SK-N-MC (cell line): ENCODE measurements around the gene UBTD1.
"Not testable (repeated sequence)": the region's sequence is repeated elsewhere in the genome, so short reads cannot be mapped to it uniquely, and the experiment has no call there.

Experiments used
- DNase-seq: peaks from one replicate; pipeline ENCODE4 v3.0.0-alpha.2; 2011; ENCODE audit warnings: low read depth, low spot score
- H3K27ac ChIP-seq: fragments of 200-600 bp; sonication (generic); 2 replicates; pipeline ENCODE4 v1.5.1; 2016; ENCODE audit warnings: mixed run types
- H3K36me3 ChIP-seq: fragments of 200-600 bp; sonication (generic); 2 replicates; pipeline ENCODE4 v1.6.1; 2017; ENCODE audit warnings: antibody characterized with exemption, low read length, mixed read lengths; ENCODE audit not compliant: insufficient read depth
- H3K4me3 ChIP-seq: fragments of 200-600 bp; sonication (generic); 2 replicates; pipeline ENCODE4 v1.5.1; 2016
- H3K9ac ChIP-seq: fragments of 200-600 bp; sonication (generic); 2 replicates; pipeline ENCODE4 v1.8.0; 2017; ENCODE audit warnings: mixed run types, mixed read lengths; ENCODE audit not compliant: insufficient read length
- H3K9me3 ChIP-seq: fragments of 200-600 bp; sonication (generic); 2 replicates; pipeline ENCODE4 v1.6.1; 2017; ENCODE audit warnings: low read depth, mild to moderate bottlenecking, antibody characterized with exemption, low read length, moderate library complexity, mixed read lengths
- EZH2 ChIP-seq: fragments of 200-600 bp; sonication (generic); IDR thresholded peaks from one replicate; pipeline ENCODE4 v1.6.1; 2017; ENCODE audit warnings: antibody characterized with exemption
- FOXP2 ChIP-seq: optimal IDR thresholded peaks from 2 replicates; pipeline ENCODE3; 2011; ENCODE audit warnings: mild to moderate bottlenecking, moderate library complexity; ENCODE audit not compliant: insufficient read depth; ENCODE audit errors: extremely low read length, control extremely low read depth
- POLR2AphosphoS5 ChIP-seq: IDR thresholded peaks from 2 replicates; pipeline ENCODE4 v1.6.1; 2012; ENCODE audit warnings: mild to moderate bottlenecking, low read depth, low read length, borderline replicate concordance

UBTD1 gene

GRCh38 chr10:97574374-97575126 is 75.8 kb downstream of the UBTD1 start:
- Histone ChIP-seq H3K36me3 (no peaks in the 10 kb centered on the region), H3K4me3 (no peak overlapping the region), H3K9ac (no peak overlapping the region), H3K27ac (no peak overlapping the region), H3K9me3 (no peaks in the 10 kb centered on the region)
- no peak for TF ChIP-seq POLR2AphosphoS5
- TF ChIP-seq EZH2, result no peak
- no peak for TF ChIP-seq FOXP2
- DNase-seq, result no peak

GRCh38 chr10:97575127-97575668 is 76.5 kb downstream of the UBTD1 start:
- TF ChIP-seq FOXP2 (no peak), EZH2 (no peak), POLR2AphosphoS5 (no peak)
- Histone ChIP-seq H3K4me3 (no peak overlapping the region), H3K36me3 (no peaks in the 10 kb centered on the region), H3K9ac (no peak overlapping the region), H3K27ac (no peak overlapping the region), H3K9me3 (no peaks in the 10 kb centered on the region)
- no peak for DNase-seq

- H3K9me3 ChIP-seq, H3K36me3 ChIP-seq, DNase-seq, H3K27ac ChIP-seq, H3K9ac ChIP-seq, H3K4me3 ChIP-seq: not testable (repeated sequence)
These were observed 77.8 kb downstream of the UBTD1 start for GRCh38 chr10:97576487-97576886.

GRCh38 chr10:97577701-97578100 is 79.0 kb downstream of the UBTD1 start:
- H3K27ac ChIP-seq, result no peak overlapping the region

GRCh38 chr10:97578171-97578844 is 79.6 kb downstream of the UBTD1 start:
- no peak overlapping the region for H3K9ac ChIP-seq
- no peak overlapping the region for H3K4me3 ChIP-seq
- H3K27ac ChIP-seq, result no peak overlapping the region
- H3K9me3 ChIP-seq, result no peaks in the 10 kb centered on the region
- no peak for DNase-seq
- no peak for TF ChIP-seq FOXP2
- TF ChIP-seq POLR2AphosphoS5, result no peak
- TF ChIP-seq EZH2, result no peak
- H3K36me3 ChIP-seq, result no peaks in the 10 kb centered on the region

More at GRCh38 chr10:97577701-97578100, 79.0 kb downstream of the UBTD1 start:
- no peak overlapping the region for H3K4me3 ChIP-seq
- H3K36me3 ChIP-seq, result no peaks in the 10 kb centered on the region
- TF ChIP-seq EZH2 (no peak), POLR2AphosphoS5 (no peak), FOXP2 (no peak)
- no peak overlapping the region for H3K9ac ChIP-seq
- no peaks in the 10 kb centered on the region for H3K9me3 ChIP-seq
- DNase-seq, result no peak

GRCh38 chr10:97580421-97581367 is 82.0 kb downstream of the UBTD1 start:
- Histone ChIP-seq H3K9me3 (no peaks in the 10 kb centered on the region), H3K4me3 (no peak overlapping the region), H3K9ac (no peak overlapping the region), H3K36me3 (no peaks in the 10 kb centered on the region), H3K27ac (no peak overlapping the region)
- DNase-seq, result no peak
- TF ChIP-seq POLR2AphosphoS5 (no peak), FOXP2 (no peak), EZH2 (no peak)

- DNase-seq, result no peak
- Histone ChIP-seq H3K9me3 (no peaks in the 10 kb centered on the region), H3K9ac (no peak overlapping the region), H3K27ac (no peak overlapping the region), H3K36me3 (no peaks in the 10 kb centered on the region), H3K4me3 (no peak overlapping the region)
- TF ChIP-seq POLR2AphosphoS5, result no peak
- no peak for TF ChIP-seq EZH2
- no peak for TF ChIP-seq FOXP2
These were observed 83.4 kb downstream of the UBTD1 start for GRCh38 chr10:97582169-97582568.

- H3K27ac ChIP-seq, result no peak overlapping the region
- no peaks in the 10 kb centered on the region for H3K9me3 ChIP-seq
- no peak overlapping the region for H3K9ac ChIP-seq
- H3K36me3 ChIP-seq, result no peaks in the 10 kb centered on the region
- no peak overlapping the region for H3K4me3 ChIP-seq
- TF ChIP-seq POLR2AphosphoS5 (no peak), EZH2 (no peak), FOXP2 (no peak)
- no peak for DNase-seq
These were observed 84.8 kb downstream of the UBTD1 start for GRCh38 chr10:97583476-97583875.
